H1 (cell line): Measurements from ENCODE around the gene NUP188. TPM values are rescaled to one million over a fixed set of nuclear protein-coding genes. Genes with fewer than 3 reads are reported as not detected.

Experiments
- CTCF ChIA-PET: fragments of 300-600 bp; sonication (Branson Sonifier 250); formaldehyde crosslinking; loops from one replicate; lab custom pipeline; 2021; ENCODE audit not compliant: partially characterized antibody; lab: Charles Lee
- POLR2A ChIA-PET: fragments of 300-600 bp; sonication (Branson Sonifier 250); formaldehyde crosslinking; loops from one replicate; lab custom pipeline; 2021; ENCODE audit warnings: inconsistent platforms; ENCODE audit not compliant: partially characterized antibody; lab: Charles Lee
- DNase-seq, 2 experiments: peaks; one replicate each; pipeline versions ENCODE4 v3.0.0 to v3.0.0-alpha.2; 2010 to 2022; ENCODE audit warnings: low spot score in 2 of 2, low read depth in 1 of 2, mixed read lengths in 1 of 2
- FAIRE-seq: peaks from 2 replicates; lab custom pipeline; 2011; peaks lifted over from hg19 to GRCh38; lab: Jason Lieb, UNC
- H2AFZ ChIP-seq: 2 replicates; pipeline ENCODE4 v1.8.1; 2012; ENCODE audit warnings: low read length, inconsistent platforms
- H2AK5ac ChIP-seq: 2 replicates; pipeline ENCODE4 v1.6.1; 2013; ENCODE audit warnings: low read depth, low read length
- H2BK120ac ChIP-seq: replicated peaks from 2 replicates; pipeline ENCODE3; 2013; ENCODE audit warnings: low read depth, low read length, inconsistent platforms
- H2BK12ac ChIP-seq: 2 replicates; pipeline ENCODE4 v1.6.1; 2013; ENCODE audit warnings: low read depth, low read length
- H2BK15ac ChIP-seq: 2 replicates; pipeline ENCODE4 v1.6.1; 2013; ENCODE audit warnings: low read length
- H2BK20ac ChIP-seq: 2 replicates; pipeline ENCODE4 v1.6.1; 2013; ENCODE audit warnings: low read length
- H2BK5ac ChIP-seq: 2 replicates; pipeline ENCODE4 v1.6.1; 2013; ENCODE audit warnings: low read depth, low read length
- H3K14ac ChIP-seq: 2 replicates; pipeline ENCODE4 v1.6.1; 2013; ENCODE audit warnings: inconsistent platforms; ENCODE audit not compliant: insufficient read length
- H3K18ac ChIP-seq: 2 replicates; pipeline ENCODE4 v1.6.1; 2013; ENCODE audit warnings: low read length; ENCODE audit errors: extremely low read depth
- H3K23ac ChIP-seq: 2 replicates; pipeline ENCODE4 v1.6.1; 2013; ENCODE audit warnings: inconsistent platforms; ENCODE audit not compliant: insufficient read length
- H3K23me2 ChIP-seq: 2 replicates; pipeline ENCODE4 v1.6.1; 2013; ENCODE audit warnings: low read depth, low read length
- H3K27ac ChIP-seq: 2 replicates; pipeline ENCODE4 v1.6.1; 2011; ENCODE audit warnings: low read depth, low read length, inconsistent platforms
- H3K27me3 ChIP-seq, 4 experiments: replicated peaks in 1 of 4; 1 replicate in 1 of 4; 2 replicates in 3 of 4; pipeline versions ENCODE4 v1.6.1 to v1.8.1; 2011 to 2013; ENCODE audit warnings: low read length in 3 of 4, mild to moderate bottlenecking in 3 of 4, inconsistent platforms in 2 of 4, mixed read lengths in 2 of 4, moderate library complexity in 1 of 4; ENCODE audit not compliant: control insufficient read depth in 3 of 4, insufficient read depth in 3 of 4; ENCODE audit errors: extremely low read depth in 1 of 4
- H3K36me3 ChIP-seq, 4 experiments: 2 replicates each; pipeline versions ENCODE4 v1.6.1 to v1.8.1; 2011 to 2013; ENCODE audit warnings: mild to moderate bottlenecking in 4 of 4, low read length in 3 of 4, moderate library complexity in 2 of 4, control low read depth in 1 of 4, inconsistent platforms in 1 of 4; ENCODE audit not compliant: insufficient read depth in 4 of 4, control insufficient read depth in 2 of 4
- H3K4ac ChIP-seq: replicated peaks from 2 replicates; pipeline ENCODE3; 2013; ENCODE audit warnings: low read length, low read depth, mixed read lengths, inconsistent platforms; ENCODE audit not compliant: insufficient read length
- H3K4me1 ChIP-seq, 4 experiments: replicated peaks in 1 of 4; 1 replicate in 1 of 4; 2 replicates in 3 of 4; pipeline versions ENCODE4 v1.6.1 to v1.8.1; 2011 to 2013; ENCODE audit warnings: low read length in 3 of 4, inconsistent platforms in 2 of 4, mixed read lengths in 1 of 4; ENCODE audit not compliant: insufficient read depth in 4 of 4, control insufficient read depth in 3 of 4
- H3K4me2 ChIP-seq, 2 experiments: 2 replicates each; pipeline versions ENCODE4 v1.6.1 to v1.8.1; 2011 to 2013; ENCODE audit warnings: low read depth in 2 of 2, low read length in 2 of 2, control low read depth in 1 of 2, inconsistent platforms in 1 of 2, mild to moderate bottlenecking in 1 of 2; ENCODE audit not compliant: insufficient read depth in 1 of 2
- H3K4me3 ChIP-seq, 4 experiments: fragments of 200-600, 300-600 bp in 1 of 4; sonication (generic), shearing (Covaris generic), sonication (Bioruptor Twin) in 1 of 4; 2 replicates each; pipeline versions ENCODE4 v1.5.1 to v1.8.1; 2011 to 2016; ENCODE audit warnings: low read length in 4 of 4, low read depth in 3 of 4, control low read depth in 2 of 4, inconsistent platforms in 2 of 4, mild to moderate bottlenecking in 2 of 4, mixed read lengths in 1 of 4, moderate library complexity in 1 of 4; ENCODE audit not compliant: insufficient read depth in 2 of 4; ENCODE audit errors: extremely low read depth in 1 of 4
- H3K56ac ChIP-seq: replicated peaks from 2 replicates; pipeline ENCODE3; 2013; ENCODE audit warnings: low read depth, mild to moderate bottlenecking, mixed read lengths, low read length, inconsistent platforms; ENCODE audit not compliant: insufficient read length
- H3K79me1 ChIP-seq: 2 replicates; pipeline ENCODE4 v1.6.1; 2013; ENCODE audit warnings: low read depth, low read length, control low read depth
- H3K79me2 ChIP-seq, 2 experiments: 2 replicates each; pipeline versions ENCODE4 v1.6.1 to v1.8.1; 2012 to 2013; ENCODE audit warnings: low read length in 2 of 2, mild to moderate bottlenecking in 2 of 2, inconsistent platforms in 1 of 2; ENCODE audit not compliant: insufficient read depth in 2 of 2, control insufficient read depth in 1 of 2
- H3K9ac ChIP-seq, 4 experiments: replicated peaks in 1 of 4; 1 replicate in 1 of 4; 2 replicates in 3 of 4; pipeline versions ENCODE4 v1.6.1 to v1.8.1; 2011 to 2013; ENCODE audit warnings: low read depth in 3 of 4, low read length in 3 of 4, control low read depth in 2 of 4, mild to moderate bottlenecking in 2 of 4, moderate library complexity in 2 of 4, inconsistent platforms in 1 of 4; ENCODE audit errors: extremely low read depth in 1 of 4
- H3K9me3 ChIP-seq, 2 experiments: 2 replicates each; pipeline versions ENCODE4 v1.6.1 to v1.8.1; 2012 to 2013; ENCODE audit warnings: mild to moderate bottlenecking in 2 of 2, moderate library complexity in 2 of 2, control low read depth in 1 of 2, inconsistent platforms in 1 of 2, low read depth in 1 of 2, low read length in 1 of 2, mixed read lengths in 1 of 2; ENCODE audit not compliant: insufficient read depth in 2 of 2
- H4K20me1 ChIP-seq, 2 experiments: replicated peaks in 1 of 2; 2 replicates each; pipeline versions ENCODE3 to v1.8.1; 2011 to 2013; ENCODE audit warnings: inconsistent platforms in 2 of 2, low read length in 2 of 2, mild to moderate bottlenecking in 1 of 2; ENCODE audit not compliant: insufficient read depth in 2 of 2, control insufficient read depth in 1 of 2
- H4K5ac ChIP-seq: 2 replicates; pipeline ENCODE4 v1.6.1; 2013; ENCODE audit warnings: low read length, low read depth, mixed read lengths, inconsistent platforms; ENCODE audit not compliant: insufficient read length
- H4K8ac ChIP-seq: 2 replicates; pipeline ENCODE4 v1.8.0; 2013; ENCODE audit warnings: mild to moderate bottlenecking, moderate library complexity, low read length, inconsistent platforms; ENCODE audit not compliant: insufficient read depth; ENCODE audit errors: extremely low read depth
- H4K91ac ChIP-seq: replicated peaks from 2 replicates; pipeline ENCODE3; 2013; ENCODE audit warnings: low read length, mixed read lengths, inconsistent platforms; ENCODE audit not compliant: insufficient read length
- KDM4A ChIP-seq: IDR thresholded peaks from one replicate; pipeline ENCODE4 v1.7.1; 2012; ENCODE audit warnings: low read depth, mild to moderate bottlenecking, moderate library complexity, low read length, inconsistent platforms; ENCODE audit not compliant: severe bottlenecking
- POLR2AphosphoS5 ChIP-seq: IDR thresholded peaks from 2 replicates; pipeline ENCODE4 v1.6.1; 2011; ENCODE audit warnings: low read depth, low read length
- WGBS, 2 experiments: shearing (Covaris generic) in 1 of 2; methylation state at CpG; one replicate each; pipeline versions ENCODE4 v1.1.6 to v1.1.7; 2013 to 2015; ENCODE audit warnings: low lambda C conversion rate in 2 of 2, mixed read lengths in 2 of 2, inconsistent platforms in 1 of 2, low coverage in 1 of 2, missing lambda C conversion rate in 1 of 2; ENCODE audit not compliant: insufficient replicate concordance in 2 of 2, insufficient coverage in 1 of 2, insufficient read length in 1 of 2; ENCODE audit errors: extremely low coverage in 1 of 2, missing lambda C conversion rate in 1 of 2; 5-methylcytosine and 5-hydroxymethylcytosine counted together
- polyA plus RNA-seq, 7 experiments: library from polyadenylated mRNA; depleted of rRNA in 3 of 7; stranded (reverse) in 5 of 7; unstranded in 2 of 7; fragments of >200 nt in 5 of 7; fragments of 200-250 nt in 2 of 7; gene quantifications; 1 replicate in 5 of 7; 2 replicates in 1 of 7; 4 replicates in 1 of 7; pipeline versions ENCODE4 v1.2.1 to v1.2.3, GENCODE V29; 2011 to 2013; ENCODE audit warnings: missing spikeins in 2 of 7, mixed read lengths in 2 of 7
- total RNA-seq: library from RNA; stranded (reverse); fragmentation: NEBNext Ultra II Directional; extraction: Animal tissue kit (Norgen Biotek cat#: 25700); gene quantifications from 2 replicates; pipeline ENCODE4 v1.2.1, GENCODE V29; 2021
- TF ChIP-seq, protein P1 (sequence below), 3 experiments: IDR thresholded peaks; 1 replicate in 2 of 3; 2 replicates in 1 of 3; pipeline versions ENCODE4 v1.5.1 to v1.6.1; 2011; ENCODE audit warnings: low read length in 3 of 3, mild to moderate bottlenecking in 3 of 3, inconsistent platforms in 2 of 3, low read depth in 1 of 3, moderate library complexity in 1 of 3; ENCODE audit not compliant: insufficient read depth in 1 of 3; ENCODE audit errors: control extremely low read depth in 1 of 3

The NUP188 gene
- total and polyA plus RNA-seq, 2 of the 8 experiments (the other 6 are each of a cell fraction or from before 2014, with no cell fraction given), result 90.1 to 111 TPM

DNA sequence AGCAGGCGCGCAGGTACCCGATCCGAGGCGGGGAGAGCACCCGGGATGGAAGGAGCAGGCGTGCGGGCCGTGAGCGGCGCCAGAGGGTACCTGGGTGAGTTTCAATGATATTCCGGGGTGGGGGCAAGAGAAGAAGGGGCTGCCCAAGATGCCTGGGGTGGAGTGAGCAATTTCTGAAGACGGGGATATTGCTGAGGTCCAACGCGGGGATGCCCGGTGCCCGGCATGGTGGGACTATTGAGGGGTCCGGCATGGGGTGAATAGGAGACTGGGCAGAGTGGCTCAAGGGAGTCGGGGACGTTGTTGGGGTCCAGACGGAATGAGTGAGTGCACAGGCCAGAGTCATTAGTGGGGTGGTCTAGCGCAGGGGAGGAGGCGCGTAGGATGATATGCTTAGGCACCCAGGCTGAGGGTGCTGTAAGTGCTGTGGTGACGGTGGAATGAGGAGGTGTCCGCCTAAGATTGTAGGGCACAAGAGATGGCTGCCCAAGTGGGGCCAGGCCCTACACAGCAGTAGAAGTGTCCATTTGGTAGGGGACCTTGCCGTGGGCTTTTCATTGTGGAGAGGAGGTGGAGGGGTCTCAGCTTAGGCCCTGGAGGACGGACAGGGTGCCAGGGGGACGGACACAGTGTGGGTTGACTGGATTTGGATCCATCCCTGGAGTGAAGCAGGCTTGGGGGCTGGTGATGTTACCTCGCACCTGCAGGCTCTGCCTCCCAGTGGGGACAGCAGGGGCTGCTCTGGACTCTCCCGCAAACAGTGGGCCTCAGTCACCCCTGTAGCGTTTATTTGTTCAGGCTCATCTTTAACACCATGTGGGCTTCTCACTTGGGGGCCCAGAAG lies 89.6 kb downstream of the NUP188 start:
- H2BK5ac ChIP-seq, result no peak overlapping the region
- FAIRE-seq (no peak), DNase-seq (no peak)
- H3K4ac ChIP-seq, result peak overlapping the region; percentile 66
- H4K5ac ChIP-seq, result no peak overlapping the region
- peaks cover 0 to 8% (median 5%) of the 10 kb centered on the region in 4 experiments; a peak in 4 of 8 replicates for H3K36me3 ChIP-seq
- H3K27me3 ChIP-seq, result no peaks in the 10 kb centered on the region
- H2AK5ac ChIP-seq, result no peak overlapping the region
- H3K4me1 ChIP-seq, result peaks cover 0 to 10% (median 5%) of the 10 kb centered on the region in 4 experiments; a peak in 5 of 7 replicates
- H2BK120ac ChIP-seq, result no peak overlapping the region
- no peak overlapping the region for H4K91ac ChIP-seq
- peak overlapping the region; percentile 30 for H3K56ac ChIP-seq
- no peak overlapping the region for H2BK20ac ChIP-seq
- H3K27ac ChIP-seq, result no peak overlapping the region
- TF ChIP-seq POLR2AphosphoS5, result no peak
- peak; percentile 15 for TF ChIP-seq KDM4A
- TF ChIP-seq, protein P1, sequence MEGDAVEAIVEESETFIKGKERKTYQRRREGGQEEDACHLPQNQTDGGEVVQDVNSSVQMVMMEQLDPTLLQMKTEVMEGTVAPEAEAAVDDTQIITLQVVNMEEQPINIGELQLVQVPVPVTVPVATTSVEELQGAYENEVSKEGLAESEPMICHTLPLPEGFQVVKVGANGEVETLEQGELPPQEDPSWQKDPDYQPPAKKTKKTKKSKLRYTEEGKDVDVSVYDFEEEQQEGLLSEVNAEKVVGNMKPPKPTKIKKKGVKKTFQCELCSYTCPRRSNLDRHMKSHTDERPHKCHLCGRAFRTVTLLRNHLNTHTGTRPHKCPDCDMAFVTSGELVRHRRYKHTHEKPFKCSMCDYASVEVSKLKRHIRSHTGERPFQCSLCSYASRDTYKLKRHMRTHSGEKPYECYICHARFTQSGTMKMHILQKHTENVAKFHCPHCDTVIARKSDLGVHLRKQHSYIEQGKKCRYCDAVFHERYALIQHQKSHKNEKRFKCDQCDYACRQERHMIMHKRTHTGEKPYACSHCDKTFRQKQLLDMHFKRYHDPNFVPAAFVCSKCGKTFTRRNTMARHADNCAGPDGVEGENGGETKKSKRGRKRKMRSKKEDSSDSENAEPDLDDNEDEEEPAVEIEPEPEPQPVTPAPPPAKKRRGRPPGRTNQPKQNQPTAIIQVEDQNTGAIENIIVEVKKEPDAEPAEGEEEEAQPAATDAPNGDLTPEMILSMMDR (IDR thresholded peaks at IDR 0.05; ENCODE audit: control extremely low read depth in 1 of 3, insufficient read depth in 1 of 3, low read depth in 1 of 3, low read length in 3 of 3), result peak in 1 of 3 experiments; percentile 4; a peak in 1 of 4 replicates
- peak overlapping the region; percentile 78 to 89 for H3K4me2 ChIP-seq
- H3K23ac ChIP-seq, result no peak overlapping the region
- H4K20me1 ChIP-seq, result peaks cover 0 to 5% of the 10 kb centered on the region in 2 experiments
- WGBS, 2 experiments, result 19% methylated on average over 32 of the region's 32 CpGs; no CpG with 5 or more reads in 1 of the 2 experiments
- no peak overlapping the region for H3K14ac ChIP-seq
- POLR2A ChIA-PET, result interaction anchor here (0.5 to 1.7 kb wide), 9 partner anchors 8 to 477 kb away, joined by 3 to 8 read pairs (median 4); no protein-coding TSS in a partner anchor
- CTCF ChIA-PET, result interaction anchor here (0.7 to 2.0 kb wide), 3 partner anchors 28 to 31 kb away, joined by 3 to 12 read pairs (median 4); no protein-coding TSS in a partner anchor
- no peak overlapping the region for H2BK15ac ChIP-seq
- peaks cover 0 to 23% of the 10 kb centered on the region in 2 experiments; a peak in 2 of 4 replicates for H3K79me2 ChIP-seq
- H3K18ac ChIP-seq, result no peak overlapping the region
- peak overlapping the region; percentile 1; the same call in 1 of the 2 replicates for H4K8ac ChIP-seq
- peaks cover 7% of the 10 kb centered on the region for H3K79me1 ChIP-seq
- no peak overlapping the region for H2AFZ ChIP-seq
- peaks cover 7% of the 10 kb centered on the region for H3K23me2 ChIP-seq
- H2BK12ac ChIP-seq, result no peak overlapping the region
- H3K9ac ChIP-seq, result peak overlapping the region; percentile 51 to 65 (median 63)
- H3K4me3 ChIP-seq, result peak overlapping the region; percentile 87 to 97 (median 90)
- no peaks in the 10 kb centered on the region for H3K9me3 ChIP-seq
